Mesendoderm (in vitro differentiated cells): ENCODE measurements around the gene ZNF8.
"Not testable (repeated sequence)": the region's sequence is repeated elsewhere in the genome, so short reads cannot be mapped to it uniquely, and the experiment has no call there.

Source experiments
- DNase-seq: peaks from one replicate; pipeline ENCODE4 v3.0.0; 2013
- H2AK5ac ChIP-seq: 2 replicates; pipeline ENCODE4 v1.6.1; 2013; ENCODE audit warnings: low read length, inconsistent platforms
- H2BK120ac ChIP-seq: 2 replicates; pipeline ENCODE4 v1.6.1; 2013; ENCODE audit warnings: low read depth, mild to moderate bottlenecking, low read length, moderate library complexity, mixed read lengths
- H2BK15ac ChIP-seq: replicated peaks from 2 replicates; pipeline ENCODE4 v1.6.1; 2013; ENCODE audit warnings: low read depth, mild to moderate bottlenecking, moderate library complexity
- H2BK5ac ChIP-seq: 2 replicates; pipeline ENCODE4 v1.6.1; 2013; ENCODE audit warnings: low read length, inconsistent platforms
- H3K18ac ChIP-seq: 2 replicates; pipeline ENCODE4 v1.6.1; 2013; ENCODE audit warnings: mild to moderate bottlenecking, low read length, mixed read lengths
- H3K23ac ChIP-seq: one replicate; pipeline ENCODE4 v1.6.1; 2013; ENCODE audit warnings: low read length
- H3K27ac ChIP-seq: 2 replicates; pipeline ENCODE4 v1.5.1; 2013; ENCODE audit warnings: low read depth, mild to moderate bottlenecking, inconsistent platforms, low read length, moderate library complexity
- H3K27me3 ChIP-seq: 2 replicates; pipeline ENCODE4 v1.6.1; 2013; ENCODE audit warnings: low read length, control low read depth, mild to moderate bottlenecking, inconsistent platforms; ENCODE audit not compliant: insufficient read depth, poor library complexity
- H3K36me3 ChIP-seq: 2 replicates; pipeline ENCODE4 v1.6.1; 2013; ENCODE audit warnings: low read length, inconsistent platforms; ENCODE audit not compliant: control insufficient read depth, insufficient read depth
- H3K4ac ChIP-seq: one replicate; pipeline ENCODE4 v1.6.1; 2013; ENCODE audit warnings: low read depth, mild to moderate bottlenecking, low read length, moderate library complexity
- H3K4me1 ChIP-seq: 2 replicates; pipeline ENCODE4 v1.6.1; 2013; ENCODE audit warnings: low read depth, low read length, inconsistent platforms; ENCODE audit not compliant: control insufficient read depth
- H3K4me2 ChIP-seq: 2 replicates; pipeline ENCODE4 v1.6.1; 2013; ENCODE audit warnings: low read length
- H3K4me3 ChIP-seq: 2 replicates; pipeline ENCODE4 v1.5.1; 2013; ENCODE audit warnings: mild to moderate bottlenecking, low read length
- H3K56ac ChIP-seq: one replicate; pipeline ENCODE4 v1.6.1; 2013; ENCODE audit warnings: low read length
- H3K79me1 ChIP-seq: 2 replicates; pipeline ENCODE4 v1.6.1; 2013; ENCODE audit warnings: low read length, inconsistent platforms
- H3K79me2 ChIP-seq: 2 replicates; pipeline ENCODE4 v1.6.1; 2013; ENCODE audit warnings: mild to moderate bottlenecking, low read length; ENCODE audit not compliant: control insufficient read depth, insufficient read depth
- H3K9ac ChIP-seq: 2 replicates; pipeline ENCODE4 v1.6.1; 2013; ENCODE audit warnings: low read length, inconsistent platforms
- H4K5ac ChIP-seq: one replicate; pipeline ENCODE4 v1.6.1; 2013; ENCODE audit warnings: low read length
- H4K8ac ChIP-seq: one replicate; pipeline ENCODE4 v1.6.1; 2013; ENCODE audit warnings: low read depth, mild to moderate bottlenecking, control low read depth, low read length, moderate library complexity
- WGBS: extraction: QIAGEN DNeasy Blood & Tissue Kit; methylation state at CpG from one replicate; pipeline ENCODE4 v1.1.7; 2013; ENCODE audit warnings: low lambda C conversion rate, missing lambda C conversion rate; ENCODE audit not compliant: insufficient coverage; ENCODE audit errors: extremely low coverage; 5-methylcytosine and 5-hydroxymethylcytosine counted together

Gene ZNF8

GRCh38 chr19:58252102-58252685, 26.6 kb upstream of the ZNF8 start:
- DNase-seq: peak; percentile 75
- Histone ChIP-seq H2BK120ac (no peak overlapping the region), H3K4ac (no peak overlapping the region), H3K4me1 (no peaks in the 10 kb centered on the region), H3K79me2 (no peaks in the 10 kb centered on the region), H2AK5ac (no peak overlapping the region), H3K36me3 (peaks cover 43% of the 10 kb centered on the region), H2BK15ac (no peak overlapping the region), H4K5ac (no peak overlapping the region), H3K56ac (no peak overlapping the region), H2BK5ac (no peak overlapping the region), H3K4me2 (no peak overlapping the region), H3K23ac (no peak overlapping the region), H3K27me3 (no peaks in the 10 kb centered on the region), H3K18ac (no peak overlapping the region), H4K8ac (no peak overlapping the region), H3K79me1 (no peaks in the 10 kb centered on the region), H3K9ac (no peak overlapping the region), H3K27ac (no peak overlapping the region), H3K4me3 (peak overlapping the region; percentile 22)
- WGBS: 100% methylated on average over 1 of the region's 2 CpGs

- H2AK5ac ChIP-seq, H3K18ac ChIP-seq, H3K23ac ChIP-seq, H3K79me2 ChIP-seq, H2BK120ac ChIP-seq, H3K27ac ChIP-seq, H3K56ac ChIP-seq, H3K4ac ChIP-seq, H4K8ac ChIP-seq, H3K4me2 ChIP-seq, H3K27me3 ChIP-seq, H4K5ac ChIP-seq, DNase-seq, H2BK5ac ChIP-seq, H3K79me1 ChIP-seq, H2BK15ac ChIP-seq, H3K4me1 ChIP-seq, H3K9ac ChIP-seq: not testable (repeated sequence)
- peak overlapping the region; percentile 4 for H3K4me3 ChIP-seq
- H3K36me3 ChIP-seq: peaks cover 51% of the 10 kb centered on the region
- WGBS: no CpG with 5 or more reads among the region's 4 CpGs
These were observed 20.5 kb upstream of the ZNF8 start for GRCh38 chr19:58258259-58258658.

- Histone ChIP-seq H3K9ac (no peak overlapping the region), H3K4me2 (no peak overlapping the region), H3K4ac (no peak overlapping the region), H4K5ac (no peak overlapping the region), H3K18ac (no peak overlapping the region), H3K27ac (no peak overlapping the region), H2BK5ac (no peak overlapping the region), H4K8ac (no peak overlapping the region), H3K79me1 (no peaks in the 10 kb centered on the region), H3K79me2 (no peaks in the 10 kb centered on the region), H2BK120ac (no peak overlapping the region), H2BK15ac (no peak overlapping the region), H3K27me3 (no peaks in the 10 kb centered on the region), H3K23ac (no peak overlapping the region), H3K56ac (no peak overlapping the region), H2AK5ac (no peak overlapping the region), H3K4me3 (peak overlapping the region; percentile 40), H3K36me3 (peaks cover 39% of the 10 kb centered on the region), H3K4me1 (no peaks in the 10 kb centered on the region)
- peak; percentile 57 for DNase-seq
- WGBS: no CpG with 5 or more reads among the region's 3 CpGs
These were observed 17.2 kb upstream of the ZNF8 start for GRCh38 chr19:58261600-58261967.

- no peak overlapping the region for H2BK15ac ChIP-seq
- H3K27me3 ChIP-seq: no peaks in the 10 kb centered on the region
- no peaks in the 10 kb centered on the region for H3K4me1 ChIP-seq
- H3K4me3 ChIP-seq: peak overlapping the region; percentile 67
- peak; percentile 65 for DNase-seq
- H3K79me1 ChIP-seq: no peaks in the 10 kb centered on the region
- WGBS: no CpG with 5 or more reads among the region's 19 CpGs
- peaks cover 37% of the 10 kb centered on the region for H3K36me3 ChIP-seq
- no peak overlapping the region for H2BK5ac ChIP-seq
- no peak overlapping the region for H2AK5ac ChIP-seq
- no peak overlapping the region for H3K9ac ChIP-seq
- no peak overlapping the region for H3K27ac ChIP-seq
- H3K56ac ChIP-seq: no peak overlapping the region
- H3K79me2 ChIP-seq: no peaks in the 10 kb centered on the region
- no peak overlapping the region for H4K5ac ChIP-seq
- no peak overlapping the region for H4K8ac ChIP-seq
- H3K4ac ChIP-seq: no peak overlapping the region
- no peak overlapping the region for H3K23ac ChIP-seq
- H2BK120ac ChIP-seq: no peak overlapping the region
- no peak overlapping the region for H3K18ac ChIP-seq
- H3K4me2 ChIP-seq: no peak overlapping the region
These were observed 16.5 kb upstream of the ZNF8 start for GRCh38 chr19:58261968-58262921.

DNA sequence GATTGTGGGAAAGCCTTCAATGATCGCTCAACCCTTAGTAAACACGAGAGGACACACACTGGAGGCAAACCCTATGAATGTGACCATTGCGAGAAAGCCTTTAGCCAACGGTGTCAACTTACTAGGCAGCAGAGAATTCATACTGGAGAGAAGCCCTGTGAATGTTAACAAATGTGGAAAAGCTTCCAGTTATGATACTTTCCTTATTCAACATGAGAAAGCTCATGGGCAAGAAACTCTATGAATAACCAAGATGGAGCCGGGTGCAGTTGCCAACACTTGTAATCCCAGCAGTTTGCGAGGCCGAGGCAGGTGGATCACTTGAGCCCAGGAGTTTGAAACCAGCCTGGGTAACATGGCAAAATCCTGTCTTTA, 15.8 kb upstream of the ZNF8 start:
- H3K4me1 ChIP-seq: no peaks in the 10 kb centered on the region
- no peak overlapping the region for H4K5ac ChIP-seq
- no peak overlapping the region for H2AK5ac ChIP-seq
- no peak overlapping the region for H2BK5ac ChIP-seq
- WGBS: no CpG with 5 or more reads among the region's 7 CpGs
- no peaks in the 10 kb centered on the region for H3K79me2 ChIP-seq
- no peak overlapping the region for H3K27ac ChIP-seq
- H2BK15ac ChIP-seq: no peak overlapping the region
- no peaks in the 10 kb centered on the region for H3K27me3 ChIP-seq
- no peak overlapping the region for H2BK120ac ChIP-seq
- no peak for DNase-seq
- no peak overlapping the region for H3K23ac ChIP-seq
- no peak overlapping the region for H3K56ac ChIP-seq
- H3K4me3 ChIP-seq: peak overlapping the region; percentile 67
- H3K4ac ChIP-seq: no peak overlapping the region
- H3K36me3 ChIP-seq: peaks cover 33% of the 10 kb centered on the region
- H3K9ac ChIP-seq: no peak overlapping the region
- H3K18ac ChIP-seq: no peak overlapping the region
- no peaks in the 10 kb centered on the region for H3K79me1 ChIP-seq
- H4K8ac ChIP-seq: no peak overlapping the region
- H3K4me2 ChIP-seq: no peak overlapping the region
